Breast epithelium (tissue), 4 donors: ENCODE results near the gene TNRC18. TPM values are rescaled to one million over a fixed set of nuclear protein-coding genes. Genes with fewer than 3 reads are reported as not detected.
A peak's percentile ranks its signal among the peaks of the same experiment; 100 is the strongest.
"Not testable (repeated sequence)": the region's sequence is repeated elsewhere in the genome, so short reads cannot be mapped to it uniquely, and the experiment has no call there.

Source experiments
- DNase-seq, 2 donors: peaks; one replicate each; pipeline ENCODE4 v3.0.0-alpha.2; 2019; ENCODE audit warnings: low spot score in 2 of 2
- H3K27ac ChIP-seq, 2 donors: fragments of 200-600 bp; sonication (generic) in 1 of 2; one replicate each; pipeline ENCODE4 v1.5.1; 2016 to 2019; ENCODE audit warnings: mild to moderate bottlenecking in 1 of 2
- H3K27me3 ChIP-seq, 2 donors: fragments of 200-600 bp; sonication (generic) in 1 of 2; one replicate each; pipeline versions ENCODE4 v1.5.1 to v1.6.0; 2017 to 2019; ENCODE audit warnings: control low read depth in 1 of 2, mild to moderate bottlenecking in 1 of 2
- H3K36me3 ChIP-seq: fragments of 200-600 bp; one replicate; pipeline ENCODE4 v1.5.1; 2019
- H3K4me1 ChIP-seq, 2 donors: fragments of 200-600 bp; sonication (generic); one replicate each; pipeline ENCODE4 v1.5.1; 2016 to 2019; ENCODE audit warnings: control low read depth in 1 of 2
- H3K4me3 ChIP-seq, 3 donors: fragments of 200-600 bp; sonication (generic); 1 replicate in 2 of 3; 2 replicates in 1 of 3; pipeline ENCODE4 v1.5.1; 2016 to 2019; ENCODE audit warnings: mild to moderate bottlenecking in 3 of 3, moderate library complexity in 2 of 3
- H3K9me3 ChIP-seq, 2 donors: fragments of 200-600 bp; sonication (generic) in 1 of 2; one replicate each; pipeline ENCODE4 v1.5.1; 2016 to 2019; ENCODE audit warnings: control low read depth in 1 of 2
- CTCF ChIP-seq, 3 donors: fragments of 450-650 bp; IDR thresholded peaks; one replicate each; pipeline ENCODE4 v1.5.1; 2016 to 2017; ENCODE audit warnings: antibody characterized with exemption in 3 of 3, mild to moderate bottlenecking in 3 of 3, moderate library complexity in 3 of 3
- POLR2A ChIP-seq: fragments of 450-650 bp; IDR thresholded peaks from one replicate; pipeline ENCODE4 v1.6.1; 2016; ENCODE audit warnings: antibody characterized with exemption, mild to moderate bottlenecking, moderate library complexity
- POLR2AphosphoS5 ChIP-seq, 3 donors: sonication (generic); formaldehyde crosslinking; IDR thresholded peaks; one replicate each; pipeline ENCODE4 v1.6.1; 2017; ENCODE audit warnings: antibody characterized with exemption in 3 of 3
- intact Hi-C: fragments of 100-400 bp; cut with DNase I; formaldehyde crosslinking; loops from one replicate; pipeline ENCODE4 v1.15.1; 2023; ENCODE audit warnings: low total_unique reads
- total RNA-seq, 3 donors: library from RNA; depleted of rRNA; stranded (reverse); fragments of >200 nt; gene quantifications; one replicate each; pipeline ENCODE4 v1.1.0, GENCODE V29; 2016

The TNRC18 gene
- total RNA-seq: 10 to 100 TPM; 32.2 to 72.4 (median 36.9) TPM

DNA sequence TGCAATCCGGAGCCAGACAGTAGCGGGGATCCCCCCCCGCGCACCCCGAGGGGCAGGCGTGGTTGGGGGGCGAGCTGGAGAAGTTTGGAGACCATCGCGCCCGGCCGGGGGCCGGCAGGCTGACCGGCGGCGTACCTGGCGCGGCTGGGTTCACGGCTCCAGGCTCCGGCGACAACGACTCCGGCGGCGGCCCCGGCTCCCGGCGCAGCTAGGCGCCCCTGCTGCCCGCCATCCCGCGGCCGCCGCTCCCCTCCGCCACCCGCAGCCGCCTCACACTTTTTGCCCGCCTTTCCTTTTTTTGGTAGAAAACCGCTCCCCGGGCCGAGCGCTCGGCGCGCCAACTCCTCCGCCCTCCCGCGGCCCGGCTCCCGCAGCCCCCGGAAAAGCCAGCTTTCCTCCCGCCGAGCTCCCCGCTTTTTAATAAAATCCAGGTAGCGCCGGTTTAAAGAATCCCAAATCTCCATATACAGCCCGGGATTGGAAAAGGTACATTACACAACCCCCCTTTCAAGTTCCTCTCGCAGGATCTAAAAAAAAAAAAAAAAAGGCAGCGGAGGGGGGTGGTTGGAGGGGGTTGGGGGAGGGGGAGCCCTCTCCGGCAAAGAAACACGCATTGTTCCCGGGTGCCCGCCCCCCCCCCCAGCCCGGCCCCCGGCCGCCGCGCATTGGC lies at the start of gene TNRC18:
TNRC18 (minus strand) TSS at position 529 of the 670 bp plus-strand sequence. CDS start 2,588 bp downstream, outside the sequence.
- DNase-seq: peak in 1 of 2 donors; percentile 52
- no peak for TF ChIP-seq CTCF (IDR thresholded peaks at IDR 0.05)
- TF ChIP-seq POLR2A: peak; percentile 55
- intact Hi-C loops: no loop called here

GRCh38 chr7:5472432-5473315 lies 49.0 kb upstream of the TNRC18 start:
- no peak for DNase-seq
- no peak for TF ChIP-seq POLR2AphosphoS5 (IDR thresholded peaks at IDR 0.05)
- no peak for TF ChIP-seq CTCF (IDR thresholded peaks at IDR 0.05)
- TF ChIP-seq POLR2A: no peak
- Histone ChIP-seq H3K4me1 (no peaks in the 10 kb centered on the region), H3K27ac (no peak overlapping the region), H3K36me3 (no peaks in the 10 kb centered on the region), H3K27me3 (no peaks in the 10 kb centered on the region), H3K9me3 (no peaks in the 10 kb centered on the region), H3K4me3 (no peak overlapping the region)
- intact Hi-C loops: no loop called here

More for the DNA sequence above, at the start of gene TNRC18:
- Histone ChIP-seq H3K9me3 (no peaks in the 10 kb centered on the region), H3K27ac (peak within 1 kb of the TSS; percentile 99), H3K4me1 (peaks cover 0 to 4% of the 10 kb centered on the region in 2 donors), H3K36me3 (no peaks in the 10 kb centered on the region), H3K27me3 (no peaks in the 10 kb centered on the region), H3K4me3 (peak within 1 kb of the TSS; percentile 93 to 98 (median 95))

DNA sequence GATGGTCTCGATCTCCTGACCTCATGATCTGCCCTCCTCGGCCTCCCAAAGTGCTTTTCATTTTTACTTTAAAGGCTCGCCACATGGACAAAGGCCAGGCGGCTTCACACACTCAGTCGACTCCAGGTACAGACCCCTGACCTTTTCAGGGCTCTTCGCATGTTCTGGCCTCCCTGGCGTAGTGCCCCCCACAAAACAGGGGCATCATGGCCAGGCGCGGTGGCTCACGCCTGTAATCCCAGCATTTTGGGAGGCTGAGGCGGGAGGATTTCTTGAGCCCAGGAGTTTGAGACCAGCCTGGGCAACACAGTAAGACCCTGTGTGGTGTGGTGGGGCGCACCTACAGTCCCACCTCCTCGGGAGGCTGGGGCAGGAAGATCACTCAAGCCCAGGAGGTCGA lies 48.0 kb upstream of the TNRC18 start:
- DNase-seq, H3K9me3 ChIP-seq, H3K36me3 ChIP-seq, H3K27me3 ChIP-seq, H3K27ac ChIP-seq, intact Hi-C loops, H3K4me1 ChIP-seq, H3K4me3 ChIP-seq: not testable (repeated sequence)

DNA sequence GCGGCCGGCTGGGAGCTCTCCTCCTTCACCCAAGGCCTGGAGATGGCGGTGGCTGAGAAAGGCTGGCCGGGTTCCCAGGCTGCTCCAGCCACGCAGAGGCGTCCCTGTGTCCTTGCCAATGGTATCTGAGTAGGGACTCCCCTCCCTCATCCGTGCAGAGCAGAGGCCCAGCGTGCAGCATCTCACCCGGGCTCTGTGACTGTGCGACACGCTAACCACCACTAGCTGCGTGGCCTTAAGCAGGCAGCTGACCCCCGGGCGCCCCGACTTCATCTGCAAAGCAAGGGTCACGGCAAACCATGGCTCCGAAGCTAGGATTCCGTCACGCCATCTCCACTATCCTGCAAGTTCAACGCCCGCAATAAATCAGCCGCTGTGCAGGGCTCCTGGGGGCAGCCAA lies 47.2 kb upstream of the TNRC18 start:
- TF ChIP-seq POLR2AphosphoS5 (IDR thresholded peaks at IDR 0.05) (no peak), CTCF (IDR thresholded peaks at IDR 0.05) (no peak), POLR2A (no peak)
- Histone ChIP-seq H3K27ac (no peak overlapping the region), H3K9me3 (no peaks in the 10 kb centered on the region), H3K4me3 (peak overlapping the region in 1 of 3 donors; percentile 47), H3K4me1 (no peaks in the 10 kb centered on the region), H3K36me3 (no peaks in the 10 kb centered on the region), H3K27me3 (no peaks in the 10 kb centered on the region)
- intact Hi-C loops: no loop called here
- no peak for DNase-seq

DNA sequence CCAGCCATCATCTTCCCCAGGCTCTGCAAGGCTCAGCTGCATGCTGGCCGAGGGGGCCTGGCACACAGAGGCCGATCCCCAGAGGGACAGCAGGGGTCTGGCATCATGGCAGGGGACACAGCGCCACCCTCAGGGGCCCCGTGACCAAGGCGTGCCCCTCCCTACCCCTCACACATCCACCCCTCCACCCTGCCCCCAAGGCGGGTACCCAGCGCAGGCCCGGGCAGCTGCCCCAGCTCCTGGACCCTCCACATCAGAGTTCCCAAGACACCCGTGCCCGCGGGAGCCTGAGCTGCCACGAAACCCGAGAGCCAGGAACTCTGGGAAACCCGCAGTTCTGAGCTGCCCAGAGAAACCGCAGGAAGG lies 46.5 kb upstream of the TNRC18 start:
- no peak for TF ChIP-seq CTCF (IDR thresholded peaks at IDR 0.05)
- TF ChIP-seq POLR2A: no peak
- TF ChIP-seq POLR2AphosphoS5 (IDR thresholded peaks at IDR 0.05): no peak
- H3K4me1 ChIP-seq: no peaks in the 10 kb centered on the region
- no peak overlapping the region for H3K27ac ChIP-seq
- no peaks in the 10 kb centered on the region for H3K9me3 ChIP-seq
- H3K4me3 ChIP-seq: peak overlapping the region in 1 of 3 donors; percentile 47
- DNase-seq: no peak
- H3K36me3 ChIP-seq: no peaks in the 10 kb centered on the region
- intact Hi-C loops: no loop called here
- no peaks in the 10 kb centered on the region for H3K27me3 ChIP-seq
